HG02588 (cell line): ENCODE data around the gene ANKRD40CL.

ENCODE experiments used
- ATAC-seq: cut with Tn5 transposase; IDR thresholded peaks from one replicate; pipeline ENCODE4 v1.9.1; 2021; ENCODE audit warnings: mild to moderate bottlenecking, moderate library complexity; ENCODE audit not compliant: unreplicated experiment

ANKRD40CL gene

DNA sequence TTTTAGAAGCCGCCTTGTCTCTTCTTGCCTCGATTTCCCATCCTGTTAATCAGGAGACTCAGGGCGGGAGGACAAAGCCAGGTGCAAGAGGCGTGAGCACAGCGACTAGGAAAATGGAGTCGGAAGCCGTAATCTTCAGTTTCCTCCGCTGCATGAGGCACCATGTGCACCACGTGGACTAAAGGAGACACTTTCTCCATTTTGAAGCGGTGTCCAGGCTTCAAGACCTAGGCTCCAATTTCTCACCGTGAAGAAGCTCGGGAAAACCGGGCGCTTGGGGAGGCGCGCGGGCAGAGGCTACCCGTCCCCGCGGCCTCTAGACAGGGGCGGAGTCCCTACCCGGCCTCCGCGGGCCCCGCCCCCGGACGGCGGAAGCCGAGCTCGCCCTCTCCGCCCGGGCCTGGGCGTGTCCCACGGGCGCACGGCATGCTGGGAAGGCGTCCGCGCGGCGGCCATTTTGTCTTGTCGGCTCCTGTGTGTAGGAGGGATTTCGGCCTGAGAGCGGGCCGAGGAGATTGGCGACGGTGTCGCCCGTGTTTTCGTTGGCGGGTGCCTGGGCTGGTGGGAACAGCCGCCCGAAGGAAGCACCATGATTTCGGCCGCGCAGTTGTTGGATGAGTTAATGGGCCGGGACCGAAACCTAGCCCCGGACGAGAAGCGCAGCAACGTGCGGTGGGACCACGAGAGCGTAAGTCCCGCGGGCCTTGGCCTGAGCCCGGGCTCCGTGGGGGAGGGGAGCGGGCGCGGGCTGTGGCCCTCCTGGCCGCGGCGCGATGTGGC, 48.0 kb downstream of the ANKRD40CL start, which contains the start of gene LUC7L3:
TSS of gene LUC7L3 (plus strand) at position 460 of the 780 bp plus-strand sequence. CDS start at position 590, 130 bp downstream.
- peak; percentile 92 for ATAC-seq

DNA sequence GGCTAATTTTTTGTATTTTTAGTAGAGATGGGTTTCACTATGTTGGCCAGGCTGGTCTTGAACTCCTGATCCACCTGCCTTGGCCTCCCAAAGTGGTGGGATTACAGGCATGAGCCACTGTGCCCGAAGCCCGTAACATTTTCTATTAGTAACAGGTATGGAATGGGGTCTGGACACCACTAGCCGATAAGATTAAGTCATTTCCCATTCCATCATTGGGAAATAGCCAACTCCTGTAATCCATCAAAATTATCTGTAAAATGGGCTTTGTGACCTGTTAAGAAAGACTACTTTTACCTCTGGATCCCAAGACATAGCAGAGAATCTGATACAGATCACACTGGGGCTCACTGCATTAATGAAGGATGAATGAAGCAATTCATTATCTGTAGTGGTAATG, 51.8 kb downstream of the ANKRD40CL start:
- ATAC-seq = no peak

DNA sequence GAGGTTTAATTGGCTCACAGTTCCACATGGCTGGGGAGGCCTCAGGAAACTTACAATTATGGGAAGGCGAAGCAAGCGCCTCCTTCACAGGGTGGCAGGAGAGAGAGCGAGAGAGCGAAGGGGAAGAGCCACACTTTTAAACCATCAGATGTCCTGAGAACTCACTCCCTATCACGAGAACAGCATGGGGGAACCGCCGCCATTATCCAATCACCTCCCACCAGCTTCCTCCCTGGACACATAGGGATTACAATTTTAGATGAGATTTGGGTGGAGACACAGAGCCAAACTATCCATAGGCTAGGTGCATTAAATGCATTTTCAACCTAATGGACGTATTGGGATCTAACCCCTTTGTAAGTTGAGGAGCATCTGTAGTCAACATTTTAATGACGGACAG, 54.7 kb downstream of the ANKRD40CL start:
- ATAC-seq = no peak
